HG02981 (cell line): ENCODE data around the gene CXorf49.
"Not testable (repeated sequence)": the region's sequence is repeated elsewhere in the genome, so short reads cannot be mapped to it uniquely, and the experiment has no call there.

Experiments used
- ATAC-seq: cut with Tn5 transposase; IDR thresholded peaks from one replicate; pipeline ENCODE4 v1.9.1; 2021; ENCODE audit warnings: mild to moderate bottlenecking, moderate library complexity; ENCODE audit not compliant: unreplicated experiment

CXorf49 gene

GRCh38 chrX:71718185-71718584, at the start of gene CXorf49:
TSS of gene CXorf49 (minus strand) at chrX:71718285. CDS start at chrX:71718151, 134 bp downstream.
- not testable (repeated sequence) for ATAC-seq

- ATAC-seq: not testable (repeated sequence)
Measured at GRCh38 chrX:71767134-71767533, 49.0 kb upstream of the CXorf49 start.

GRCh38 chrX:71765613-71766012, 47.5 kb upstream of the CXorf49 start:
- not testable (repeated sequence) for ATAC-seq

- ATAC-seq: not testable (repeated sequence)
Measured at GRCh38 chrX:71764832-71765231, 46.7 kb upstream of the CXorf49 start.

GRCh38 chrX:71763049-71763448, 45.0 kb upstream of the CXorf49 start, which contains the start of gene CXorf49B:
TSS of gene CXorf49B (plus strand) at chrX:71763349. CDS start at chrX:71763424, 75 bp downstream.
- ATAC-seq: not testable (repeated sequence)

GRCh38 chrX:71760688-71761281, 42.7 kb upstream of the CXorf49 start:
- not testable (repeated sequence) for ATAC-seq

- not testable (repeated sequence) for ATAC-seq
Measured at GRCh38 chrX:71720289-71720886, 2.3 kb upstream of the CXorf49 start.

GRCh38 chrX:71719195-71719594, 1.1 kb upstream of the CXorf49 start:
- not testable (repeated sequence) for ATAC-seq

GRCh38 chrX:71716323-71716722, 1.8 kb downstream of the CXorf49 start:
- not testable (repeated sequence) for ATAC-seq

- not testable (repeated sequence) for ATAC-seq
Measured at GRCh38 chrX:71715551-71715950, 2.5 kb downstream of the CXorf49 start.

GRCh38 chrX:71714064-71714463, 4.0 kb downstream of the CXorf49 start:
- not testable (repeated sequence) for ATAC-seq

GRCh38 chrX:71702853-71703252, 15.2 kb downstream of the CXorf49 start:
- ATAC-seq: not testable (repeated sequence)

- not testable (repeated sequence) for ATAC-seq
Measured at GRCh38 chrX:71699023-71699344, 19.1 kb downstream of the CXorf49 start.

- not testable (repeated sequence) for ATAC-seq
Measured at GRCh38 chrX:71698299-71699022, 19.6 kb downstream of the CXorf49 start.

- peak; percentile 51 for ATAC-seq
Measured at GRCh38 chrX:71697466-71698298, 20.4 kb downstream of the CXorf49 start.

GRCh38 chrX:71696641-71697465, 21.2 kb downstream of the CXorf49 start:
- peak; percentile 69 for ATAC-seq

GRCh38 chrX:71679575-71680207, 38.4 kb downstream of the CXorf49 start:
- ATAC-seq: no peak

GRCh38 chrX:71677195-71677594, 40.9 kb downstream of the CXorf49 start:
- not testable (repeated sequence) for ATAC-seq

- not testable (repeated sequence) for ATAC-seq
Measured at GRCh38 chrX:71676068-71676795, 41.9 kb downstream of the CXorf49 start.
